Measurements from ENCODE around the gene EPB41.

EPB41 gene

GRCh38 chr1:29152046-29152805, 237.9 kb downstream of the EPB41 start:
- no peak for DNase-seq (ENCODE audit: extremely low spot score, insufficient read length, low read depth)
- FAIRE-seq, result no peak

- FAIRE-seq (no peak), DNase-seq (ENCODE audit: extremely low spot score, insufficient read length, low read depth) (no peak)
Observed at GRCh38 chr1:29156543-29157268, 242.3 kb downstream of the EPB41 start.

- no peak for FAIRE-seq
Observed at GRCh38 chr1:29157269-29157601, 242.9 kb downstream of the EPB41 start.

GRCh38 chr1:29159773-29160172, 245.4 kb downstream of the EPB41 start:
- no peak for DNase-seq (ENCODE audit: extremely low spot score, insufficient read length, low read depth)
- no peak for FAIRE-seq

More at GRCh38 chr1:29157269-29157601, 242.9 kb downstream of the EPB41 start:
- no peak for DNase-seq (ENCODE audit: extremely low spot score, insufficient read length, low read depth)

GRCh38 chr1:29162025-29162424, 247.7 kb downstream of the EPB41 start:
- FAIRE-seq (no peak), DNase-seq (ENCODE audit: extremely low spot score, insufficient read length, low read depth) (no peak)

GRCh38 chr1:29162476-29163138, 248.2 kb downstream of the EPB41 start:
- DNase-seq (ENCODE audit: extremely low spot score, insufficient read length, low read depth) (no peak), FAIRE-seq (no peak)

GRCh38 chr1:29164588-29164987, 250.2 kb downstream of the EPB41 start:
- no peak for DNase-seq (ENCODE audit: extremely low spot score, insufficient read length, low read depth)
- no peak for FAIRE-seq

GRCh38 chr1:29166291-29166878, 252.0 kb downstream of the EPB41 start:
- no peak for FAIRE-seq
- DNase-seq (ENCODE audit: extremely low spot score, insufficient read length, low read depth), result no peak

- no peak for DNase-seq (ENCODE audit: extremely low spot score, insufficient read length, low read depth)
Observed at GRCh38 chr1:29167904-29168303, 253.5 kb downstream of the EPB41 start.

More at GRCh38 chr1:29167904-29168303, 253.5 kb downstream of the EPB41 start:
- no peak for FAIRE-seq
